SH-SY5Y (cell line): ENCODE measurements around the gene ZNF445.

ENCODE experiments used
- GATA2 ChIP-seq: IDR thresholded peaks from 2 replicates; pipeline ENCODE4 v1.6.1; 2011; ENCODE audit warnings: mild to moderate bottlenecking, low read depth, low read length
- GATA3 ChIP-seq: IDR thresholded peaks from 2 replicates; pipeline ENCODE4 v1.6.1; 2011; ENCODE audit warnings: low read depth, mild to moderate bottlenecking, low read length, moderate library complexity

- TF ChIP-seq GATA3, result no peak
- no peak for TF ChIP-seq GATA2
Observed at GRCh38 chr3:44398853-44399252, 78.6 kb downstream of the ZNF445 start.
